HG02870 (cell line): Measurements from ENCODE around the gene LKAAEAR1.

Experiments
- ATAC-seq: cut with Tn5 transposase; IDR thresholded peaks from one replicate; pipeline ENCODE4 v1.9.1; 2021; ENCODE audit warnings: mild to moderate bottlenecking, moderate library complexity; ENCODE audit not compliant: unreplicated experiment

The LKAAEAR1 gene

GRCh38 chr20:64069209-64069613, 15.0 kb downstream of the LKAAEAR1 start:
- no peak for ATAC-seq

GRCh38 chr20:64068386-64069208, 15.6 kb downstream of the LKAAEAR1 start:
- ATAC-seq = no peak

- no peak for ATAC-seq
Observed at GRCh38 chr20:64067733-64068307, 16.4 kb downstream of the LKAAEAR1 start.

- ATAC-seq = no peak
Observed at GRCh38 chr20:64067005-64067632, 17.1 kb downstream of the LKAAEAR1 start.

- no peak for ATAC-seq
Observed at GRCh38 chr20:64065974-64066343, 18.2 kb downstream of the LKAAEAR1 start.

GRCh38 chr20:64065062-64065973, 18.9 kb downstream of the LKAAEAR1 start:
- ATAC-seq = no peak

- no peak for ATAC-seq
Observed at GRCh38 chr20:64064145-64064698, 20.0 kb downstream of the LKAAEAR1 start.

- ATAC-seq = no peak
Observed at GRCh38 chr20:64063389-64064144, 20.6 kb downstream of the LKAAEAR1 start.

- peak; percentile 78 for ATAC-seq
Observed at GRCh38 chr20:64062596-64063388, 21.4 kb downstream of the LKAAEAR1 start, which contains the start of gene TCEA2. TCEA2 (plus strand) TSS chr20:64063198; CDS start chr20:64063313, 115 bp downstream.

GRCh38 chr20:64062276-64062595, 22.0 kb downstream of the LKAAEAR1 start:
- no peak for ATAC-seq

GRCh38 chr20:64058536-64058935, 25.7 kb downstream of the LKAAEAR1 start:
- no peak for ATAC-seq

GRCh38 chr20:64057628-64058498, 26.3 kb downstream of the LKAAEAR1 start:
- ATAC-seq = no peak

- no peak for ATAC-seq
Observed at GRCh38 chr20:64056889-64057627, 27.1 kb downstream of the LKAAEAR1 start.

- no peak for ATAC-seq
Observed at GRCh38 chr20:64056639-64056888, 27.6 kb downstream of the LKAAEAR1 start.

GRCh38 chr20:64055893-64056638, 28.1 kb downstream of the LKAAEAR1 start:
- no peak for ATAC-seq

GRCh38 chr20:64055396-64055892, 28.8 kb downstream of the LKAAEAR1 start:
- ATAC-seq = no peak
